22Rv1 (cell line): ENCODE data around the gene RTN4RL1.

Experiments used
- H3K27ac ChIP-seq: fragments of 450-650 bp; 2 replicates; pipeline ENCODE4 v1.5.1; 2017
- ZFX ChIP-seq: fragments of 450-650 bp; IDR thresholded peaks from 2 replicates; pipeline ENCODE4 v1.6.1; 2017; ENCODE audit warnings: antibody characterized with exemption, borderline replicate concordance
- TF ChIP-seq, protein P1 (sequence below): fragments of 450-650 bp; IDR thresholded peaks from 2 replicates; pipeline ENCODE4 v1.5.1; 2017; ENCODE audit warnings: mild to moderate bottlenecking

RTN4RL1 gene

DNA sequence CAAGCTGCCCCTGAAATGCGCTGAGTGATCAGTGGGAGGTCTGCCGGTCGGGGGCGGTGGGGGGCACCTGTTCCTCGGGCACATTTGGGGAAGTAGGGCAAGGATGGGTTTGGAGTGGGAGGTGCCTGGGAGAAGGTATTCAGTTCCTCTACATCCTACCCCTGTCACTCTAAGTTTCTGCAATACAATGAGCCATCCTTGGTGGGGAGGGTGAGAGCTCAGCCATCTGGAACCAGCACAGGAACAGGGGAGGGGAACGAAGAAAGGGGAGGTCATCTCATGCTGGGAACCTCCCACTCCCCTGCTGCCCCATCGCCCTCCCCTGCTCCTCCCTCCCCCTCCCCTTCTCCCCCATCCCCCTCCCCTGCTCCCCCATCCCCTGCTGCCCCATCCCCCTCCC is 9.0 kb upstream of the RTN4RL1 start:
- TF ChIP-seq, protein P1, sequence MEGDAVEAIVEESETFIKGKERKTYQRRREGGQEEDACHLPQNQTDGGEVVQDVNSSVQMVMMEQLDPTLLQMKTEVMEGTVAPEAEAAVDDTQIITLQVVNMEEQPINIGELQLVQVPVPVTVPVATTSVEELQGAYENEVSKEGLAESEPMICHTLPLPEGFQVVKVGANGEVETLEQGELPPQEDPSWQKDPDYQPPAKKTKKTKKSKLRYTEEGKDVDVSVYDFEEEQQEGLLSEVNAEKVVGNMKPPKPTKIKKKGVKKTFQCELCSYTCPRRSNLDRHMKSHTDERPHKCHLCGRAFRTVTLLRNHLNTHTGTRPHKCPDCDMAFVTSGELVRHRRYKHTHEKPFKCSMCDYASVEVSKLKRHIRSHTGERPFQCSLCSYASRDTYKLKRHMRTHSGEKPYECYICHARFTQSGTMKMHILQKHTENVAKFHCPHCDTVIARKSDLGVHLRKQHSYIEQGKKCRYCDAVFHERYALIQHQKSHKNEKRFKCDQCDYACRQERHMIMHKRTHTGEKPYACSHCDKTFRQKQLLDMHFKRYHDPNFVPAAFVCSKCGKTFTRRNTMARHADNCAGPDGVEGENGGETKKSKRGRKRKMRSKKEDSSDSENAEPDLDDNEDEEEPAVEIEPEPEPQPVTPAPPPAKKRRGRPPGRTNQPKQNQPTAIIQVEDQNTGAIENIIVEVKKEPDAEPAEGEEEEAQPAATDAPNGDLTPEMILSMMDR: no peak
- no peak for TF ChIP-seq ZFX
- H3K27ac ChIP-seq: no peak overlapping the region

DNA sequence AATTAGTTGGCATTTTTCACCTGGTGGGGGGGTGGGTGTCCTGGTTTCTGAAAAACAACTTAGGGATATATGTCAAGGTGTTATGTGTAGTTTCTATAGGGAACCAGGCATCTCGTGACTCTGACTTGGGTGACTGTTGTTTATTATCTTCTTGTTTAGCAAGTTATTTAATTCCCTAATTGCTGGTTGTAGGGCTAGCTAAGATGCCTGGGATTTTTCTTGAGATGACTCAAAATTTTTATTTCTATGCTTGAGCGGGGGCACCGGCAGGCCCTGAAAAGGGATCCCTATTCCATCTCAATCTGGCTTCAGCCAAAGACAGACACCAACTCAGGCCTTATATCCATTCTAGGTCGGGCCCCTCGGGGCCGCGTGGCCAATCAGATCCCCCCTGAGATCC is 8.0 kb upstream of the RTN4RL1 start:
- H3K27ac ChIP-seq: no peak overlapping the region
- TF ChIP-seq, protein P1: no peak
- no peak for TF ChIP-seq ZFX

DNA sequence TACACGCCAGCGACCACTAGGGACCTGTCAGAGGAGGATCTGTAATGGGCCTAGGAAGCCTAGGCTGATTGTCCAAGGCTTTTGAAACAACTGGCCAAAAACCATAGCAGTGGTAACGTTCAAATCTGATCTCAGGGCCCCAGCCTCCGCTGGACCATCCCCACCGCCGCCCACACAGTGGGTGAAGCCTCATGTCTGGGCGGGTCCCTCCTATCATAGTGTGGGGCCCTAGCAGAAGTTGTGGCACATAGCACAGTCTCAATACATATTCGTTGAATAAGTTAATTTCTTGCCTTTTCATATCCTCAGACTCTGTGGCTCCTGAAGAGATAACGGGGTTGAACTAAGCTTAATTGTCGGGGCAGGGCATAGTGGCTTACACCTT is 5.6 kb upstream of the RTN4RL1 start:
- no peak for TF ChIP-seq ZFX
- TF ChIP-seq, protein P1: peak; percentile 79
- H3K27ac ChIP-seq: peak overlapping the region; percentile 76

DNA sequence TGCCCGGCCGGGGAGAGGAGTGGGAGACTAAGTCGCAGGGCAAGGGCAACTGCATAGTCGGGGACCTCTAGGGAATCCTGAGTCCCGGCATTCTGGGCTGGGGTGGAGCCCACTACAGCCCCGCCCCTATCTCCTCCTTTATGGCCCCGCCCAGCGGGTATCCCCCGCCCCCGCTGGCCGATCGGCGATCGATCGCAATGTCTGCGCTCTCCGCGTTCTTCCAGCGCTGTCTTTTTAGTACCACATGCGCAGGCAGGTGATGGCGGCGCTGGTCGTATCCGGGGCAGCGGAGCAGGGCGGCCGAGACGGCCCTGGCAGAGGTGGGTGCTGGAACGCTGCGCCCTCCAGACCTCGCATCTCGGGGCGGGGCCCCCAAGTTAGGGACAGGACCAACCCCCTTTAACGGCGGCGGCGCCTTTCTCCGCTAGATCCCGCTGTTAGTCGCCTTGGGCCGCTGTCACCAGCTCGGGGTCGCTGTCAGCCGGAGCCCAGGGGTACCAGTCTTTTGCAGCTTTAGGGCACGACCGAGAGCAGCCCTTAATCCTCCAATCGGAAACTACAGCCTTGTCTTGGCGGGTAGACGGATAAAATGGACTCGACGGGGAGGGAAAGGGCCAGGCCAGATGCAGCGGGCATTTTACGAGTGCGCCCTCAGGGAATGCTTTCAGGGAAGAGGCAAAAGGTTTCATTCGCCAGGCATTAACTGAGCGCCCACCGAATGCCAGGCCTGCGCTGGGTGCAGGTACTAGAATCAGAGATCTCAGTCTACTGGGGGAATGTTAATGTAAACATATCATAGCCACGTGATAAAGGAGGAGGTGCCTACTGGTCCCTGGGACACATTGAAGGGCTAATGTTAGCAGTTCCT is 5.0 kb upstream of the RTN4RL1 start, which contains the start of gene DPH1:
DPH1 (plus strand) TSS at position 243 of the 868 bp plus-strand sequence; CDS start at position 260, 17 bp downstream.
- TF ChIP-seq, protein P1: no peak
- no peak for TF ChIP-seq ZFX
- H3K27ac ChIP-seq: peak within 1 kb of the TSS; percentile 76

DNA sequence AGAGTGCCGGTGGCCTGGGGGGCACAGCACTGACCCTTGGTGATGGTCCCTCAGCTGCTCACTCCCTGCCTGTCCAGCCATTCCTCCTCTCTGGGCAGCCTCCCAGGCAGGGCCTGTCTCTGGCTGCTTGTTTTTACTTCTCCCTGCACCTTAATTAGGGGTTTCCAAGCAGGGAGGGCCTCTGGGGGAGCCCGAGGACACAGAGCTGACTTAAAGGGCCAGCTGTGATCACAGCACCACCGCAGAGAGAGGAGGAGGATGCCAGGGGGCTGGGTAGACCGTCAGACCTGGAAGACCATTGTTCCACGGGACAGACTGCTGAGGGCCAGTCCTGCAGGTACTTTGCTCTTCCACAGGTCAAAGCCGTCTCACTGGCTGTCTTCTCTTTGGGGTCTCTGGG is 3.6 kb upstream of the RTN4RL1 start:
- TF ChIP-seq, protein P1: no peak
- TF ChIP-seq ZFX: no peak

DNA sequence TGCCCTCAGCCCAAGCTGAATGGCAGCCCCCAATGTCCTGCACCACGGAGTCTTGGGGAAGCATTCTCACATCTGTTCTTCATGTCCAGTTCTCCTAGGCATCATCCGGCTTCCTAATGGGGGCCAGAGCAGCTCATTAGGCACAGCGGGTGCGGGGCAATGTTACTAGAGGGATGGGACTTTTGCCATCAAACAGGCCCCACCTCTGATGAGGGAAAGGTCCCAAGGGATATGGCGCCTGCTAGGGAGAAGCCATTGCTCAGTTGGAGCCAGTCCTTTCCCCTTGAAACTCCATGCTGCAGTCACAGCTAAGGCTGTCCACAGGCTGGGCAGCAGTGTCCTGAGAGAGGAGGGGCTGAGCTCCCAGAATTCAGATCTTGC is 3.1 kb upstream of the RTN4RL1 start:
- H3K27ac ChIP-seq: no peak overlapping the region
- no peak for TF ChIP-seq ZFX
- TF ChIP-seq, protein P1: no peak

More for the DNA sequence above, 3.6 kb upstream of the RTN4RL1 start:
- no peak overlapping the region for H3K27ac ChIP-seq

DNA sequence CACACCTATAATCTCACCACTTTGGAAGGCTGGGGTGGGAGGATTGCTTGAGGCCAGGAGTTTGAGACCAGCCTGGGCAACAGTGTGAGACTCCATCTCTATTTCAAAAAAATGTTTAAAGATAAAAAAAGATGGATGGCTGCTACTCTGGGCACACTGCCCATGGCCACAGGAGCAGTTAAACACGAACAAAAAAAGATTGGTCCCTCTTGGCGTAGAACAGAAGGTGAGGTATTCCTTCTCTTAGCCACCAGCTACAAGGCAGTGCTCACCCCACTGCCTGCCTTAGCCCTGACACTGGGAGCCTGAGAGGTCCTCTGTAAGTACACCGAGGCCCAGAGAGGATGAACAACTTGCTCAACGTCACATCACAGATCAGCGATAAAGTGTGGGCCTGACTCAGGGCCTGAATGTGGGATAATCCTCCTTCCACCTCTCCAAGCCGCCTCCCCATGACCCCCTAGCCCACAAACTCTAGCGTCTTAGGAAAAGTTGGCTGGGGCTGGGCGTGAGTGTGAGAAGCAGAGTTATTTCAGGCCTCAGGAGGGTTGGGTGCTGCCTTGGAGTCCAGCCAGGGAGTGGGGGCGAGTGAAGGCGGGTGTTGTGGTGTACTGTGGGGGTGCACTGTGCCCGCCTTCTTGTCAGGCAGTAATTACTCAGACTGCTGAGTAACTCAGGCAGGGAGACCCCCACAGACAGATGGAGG is 2.5 kb upstream of the RTN4RL1 start:
- no peak for TF ChIP-seq ZFX
- TF ChIP-seq, protein P1: no peak
- H3K27ac ChIP-seq: no peak overlapping the region
